Stimulated activated CD8-positive, alpha-beta memory T cell treated with anti-CD3 and anti-CD28 coated beads, Interleukin-12 subunit alpha, Interleukin-12 subunit beta, amount 100 ng/mL, for 24 hours (primary cell): ENCODE results near the gene ZSCAN10.
"Not testable (repeated sequence)": the region's sequence is repeated elsewhere in the genome, so short reads cannot be mapped to it uniquely, and the experiment has no call there.

ENCODE experiments used
- DNase-seq: peaks from one replicate; pipeline ENCODE4 v3.0.0-alpha.2; 2020; ENCODE audit errors: extremely low read depth

Gene ZSCAN10

DNA sequence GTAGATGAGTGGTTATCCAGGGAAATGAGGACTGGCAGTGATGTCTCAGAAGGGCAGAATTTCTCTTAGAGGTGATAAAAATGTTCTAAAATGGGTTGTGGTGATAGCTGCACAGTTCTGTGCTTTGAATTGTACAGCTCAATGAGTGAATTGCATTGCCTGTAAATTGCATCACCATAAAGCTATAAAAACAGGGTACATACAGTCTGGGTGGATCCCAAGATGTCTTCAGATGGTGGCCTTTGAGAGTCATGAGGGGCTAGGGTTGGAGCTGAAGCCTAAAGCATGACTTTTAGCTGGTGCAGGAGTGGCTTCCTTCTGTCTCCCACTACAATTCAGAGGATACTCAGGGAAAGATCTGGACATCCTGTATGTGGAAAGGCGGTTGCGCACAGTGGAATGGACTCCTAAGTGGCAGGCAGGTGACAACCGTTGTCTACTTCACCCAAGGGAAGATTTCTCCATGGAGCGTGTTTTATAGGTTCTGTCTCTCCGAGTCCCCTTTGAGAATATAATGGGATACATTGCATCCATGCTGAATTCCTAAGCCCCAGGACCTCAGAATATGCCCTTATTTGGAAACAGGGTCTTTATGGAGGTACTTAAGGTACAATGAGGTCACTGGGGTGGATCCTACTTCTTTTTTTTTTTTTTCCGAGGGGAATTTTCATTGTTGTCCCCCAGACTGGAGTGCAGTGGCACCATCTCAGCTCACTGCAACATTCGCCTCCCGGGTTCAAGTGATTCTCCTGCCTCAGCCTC, 35.3 kb downstream of the ZSCAN10 start:
- DNase-seq: no peak

DNA sequence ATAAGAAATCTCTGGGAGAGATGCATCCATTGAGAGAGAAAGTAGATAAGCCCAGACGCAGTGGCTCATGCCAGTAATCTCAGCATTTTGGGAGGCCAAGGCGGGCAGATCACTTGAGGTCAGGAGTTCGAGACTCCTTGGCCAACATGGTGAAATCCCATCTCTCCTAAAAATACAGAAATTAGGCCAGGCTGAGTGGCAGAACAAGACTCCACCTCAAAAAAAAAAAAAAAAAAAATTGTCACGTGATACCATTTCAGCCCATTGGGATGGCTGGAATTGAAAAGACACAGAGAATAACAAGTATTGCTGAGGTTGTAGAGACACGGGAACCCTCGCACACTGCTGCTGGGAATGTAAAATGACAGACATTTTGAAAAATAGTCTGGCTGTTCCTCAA, 36.5 kb downstream of the ZSCAN10 start:
- no peak for DNase-seq

DNA sequence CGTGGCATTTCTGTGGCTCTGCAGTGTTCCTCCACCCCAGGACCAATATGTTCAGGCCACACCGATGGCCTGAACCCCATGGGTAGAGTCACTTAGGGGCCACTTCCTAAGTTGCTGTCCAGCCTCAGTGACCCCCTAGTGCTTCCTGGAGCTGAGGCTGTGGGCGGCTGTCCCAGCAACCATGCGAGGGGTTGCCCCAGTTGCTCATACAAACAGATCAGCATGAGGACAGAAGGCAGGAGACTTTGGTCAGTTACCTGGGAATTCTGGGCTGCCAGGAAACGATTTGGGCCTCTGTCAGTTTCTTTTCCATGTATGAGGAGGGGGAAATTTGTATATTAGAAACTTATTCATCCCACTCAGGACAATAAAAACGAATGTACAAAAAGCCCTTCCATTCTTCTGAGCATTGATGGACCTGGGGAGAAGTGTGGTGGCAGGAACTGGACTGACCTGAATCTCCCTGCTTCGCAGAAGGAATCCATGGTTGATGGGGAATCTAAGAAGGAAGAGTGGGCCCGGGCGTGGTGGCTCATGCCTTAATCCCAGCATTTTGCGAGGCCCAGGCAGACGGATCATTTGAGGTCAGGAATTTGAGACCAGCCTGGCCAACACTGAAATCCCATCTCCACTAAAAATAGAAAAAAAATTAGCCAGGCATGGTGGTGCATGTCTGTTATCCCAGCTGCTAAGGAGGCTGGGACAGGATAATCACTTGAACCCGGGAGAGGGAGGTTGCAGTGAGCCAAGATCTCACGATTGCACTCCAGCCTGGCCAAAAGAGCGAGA, 38.6 kb downstream of the ZSCAN10 start:
- no peak for DNase-seq

DNA sequence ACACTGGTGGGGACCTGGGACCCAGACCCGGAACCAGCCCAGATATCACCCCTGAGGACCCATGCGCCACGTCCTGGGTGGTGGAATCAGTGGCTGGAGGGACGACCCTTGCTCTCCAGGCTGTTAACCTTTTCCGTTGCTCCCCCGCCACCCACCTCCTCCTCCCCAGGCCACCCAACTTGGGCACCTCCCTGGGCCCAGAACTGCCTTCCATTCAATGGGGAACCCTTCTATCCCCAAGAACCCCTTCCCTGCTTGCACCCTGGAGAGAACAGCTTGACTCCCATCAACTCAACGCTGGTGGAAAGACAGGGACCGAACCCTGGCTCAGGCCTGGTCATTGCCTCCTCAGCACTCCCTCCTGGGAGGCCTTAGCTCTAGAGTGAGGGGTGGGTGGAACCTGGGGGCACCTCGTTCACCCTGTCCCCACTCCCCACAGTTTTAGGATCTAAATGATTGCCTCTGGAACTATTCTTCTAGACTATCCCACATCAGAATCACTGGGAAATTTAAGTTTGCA, 39.3 kb downstream of the ZSCAN10 start:
- no peak for DNase-seq

DNA sequence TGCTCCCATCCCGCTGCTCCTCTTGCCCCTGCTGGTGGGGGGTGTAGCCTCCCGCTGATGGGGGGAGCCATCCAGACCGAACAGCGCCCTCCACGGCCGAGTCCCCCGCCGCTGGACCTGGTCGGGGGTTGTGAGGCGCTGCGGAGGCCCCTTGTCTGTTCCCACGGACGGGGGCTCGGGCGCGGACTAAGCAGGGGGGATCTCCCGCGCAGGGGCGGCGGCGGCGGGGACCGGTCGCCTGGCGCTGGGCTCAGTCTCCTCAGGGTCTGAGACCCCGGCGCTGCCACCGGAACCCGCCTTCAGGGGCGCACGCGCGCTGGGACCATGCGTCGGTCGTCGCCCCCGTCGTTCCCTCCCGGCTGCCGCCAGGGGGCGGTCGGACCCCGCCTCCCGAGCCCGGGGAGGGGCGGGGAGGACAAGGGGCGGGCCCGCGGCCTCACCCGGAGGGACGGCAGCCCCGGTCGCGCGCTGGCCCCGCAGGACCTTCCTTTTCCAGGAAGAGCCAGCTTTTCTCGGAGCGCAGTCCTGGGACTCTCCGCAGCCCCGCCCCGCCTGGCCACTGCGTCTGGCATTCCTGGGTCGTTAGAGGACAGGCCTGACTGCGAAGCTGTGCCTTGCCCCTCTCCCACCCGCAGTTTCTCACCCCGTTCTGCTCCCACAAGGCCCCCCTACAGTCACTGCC, 39.9 kb downstream of the ZSCAN10 start:
- peak; percentile 65 for DNase-seq

DNA sequence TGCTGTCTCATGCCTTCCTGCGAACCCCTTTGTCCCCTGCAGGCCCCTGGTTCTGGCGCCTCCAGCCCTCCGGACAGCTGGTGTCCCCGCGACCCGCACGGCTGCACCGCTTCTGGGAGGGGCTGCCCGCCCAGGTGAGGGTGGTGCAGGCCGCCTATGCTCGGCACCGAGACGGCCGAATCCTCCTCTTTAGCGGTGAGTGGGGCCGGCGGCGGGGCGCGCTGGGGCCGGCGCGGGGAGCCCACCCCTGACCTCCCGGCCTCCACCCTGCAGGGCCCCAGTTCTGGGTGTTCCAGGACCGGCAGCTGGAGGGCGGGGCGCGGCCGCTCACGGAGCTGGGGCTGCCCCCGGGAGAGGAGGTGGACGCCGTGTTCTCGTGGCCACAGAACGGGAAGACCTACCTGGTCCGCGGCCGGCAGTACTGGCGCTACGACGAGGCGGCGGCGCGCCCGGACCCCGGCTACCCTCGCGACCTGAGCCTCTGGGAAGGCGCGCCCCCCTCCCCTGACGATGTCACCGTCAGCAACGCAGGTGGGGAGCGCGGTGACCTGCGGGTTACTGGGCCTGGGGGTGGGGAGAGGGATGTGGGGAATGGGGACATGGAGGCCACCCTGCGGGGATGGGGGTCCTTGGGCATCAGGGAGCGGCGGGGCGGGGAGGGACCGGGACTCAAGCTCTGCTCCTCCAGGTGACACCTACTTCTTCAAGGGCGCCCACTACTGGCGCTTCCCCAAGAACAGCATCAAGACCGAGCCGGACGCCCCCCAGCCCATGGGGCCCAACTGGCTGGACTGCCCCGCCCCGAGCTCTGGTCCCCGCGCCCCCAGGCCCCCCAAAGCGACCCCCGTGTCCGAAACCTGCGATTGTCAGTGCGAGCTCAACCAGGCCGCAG, 40.7 kb downstream of the ZSCAN10 start:
- DNase-seq: no peak

DNA sequence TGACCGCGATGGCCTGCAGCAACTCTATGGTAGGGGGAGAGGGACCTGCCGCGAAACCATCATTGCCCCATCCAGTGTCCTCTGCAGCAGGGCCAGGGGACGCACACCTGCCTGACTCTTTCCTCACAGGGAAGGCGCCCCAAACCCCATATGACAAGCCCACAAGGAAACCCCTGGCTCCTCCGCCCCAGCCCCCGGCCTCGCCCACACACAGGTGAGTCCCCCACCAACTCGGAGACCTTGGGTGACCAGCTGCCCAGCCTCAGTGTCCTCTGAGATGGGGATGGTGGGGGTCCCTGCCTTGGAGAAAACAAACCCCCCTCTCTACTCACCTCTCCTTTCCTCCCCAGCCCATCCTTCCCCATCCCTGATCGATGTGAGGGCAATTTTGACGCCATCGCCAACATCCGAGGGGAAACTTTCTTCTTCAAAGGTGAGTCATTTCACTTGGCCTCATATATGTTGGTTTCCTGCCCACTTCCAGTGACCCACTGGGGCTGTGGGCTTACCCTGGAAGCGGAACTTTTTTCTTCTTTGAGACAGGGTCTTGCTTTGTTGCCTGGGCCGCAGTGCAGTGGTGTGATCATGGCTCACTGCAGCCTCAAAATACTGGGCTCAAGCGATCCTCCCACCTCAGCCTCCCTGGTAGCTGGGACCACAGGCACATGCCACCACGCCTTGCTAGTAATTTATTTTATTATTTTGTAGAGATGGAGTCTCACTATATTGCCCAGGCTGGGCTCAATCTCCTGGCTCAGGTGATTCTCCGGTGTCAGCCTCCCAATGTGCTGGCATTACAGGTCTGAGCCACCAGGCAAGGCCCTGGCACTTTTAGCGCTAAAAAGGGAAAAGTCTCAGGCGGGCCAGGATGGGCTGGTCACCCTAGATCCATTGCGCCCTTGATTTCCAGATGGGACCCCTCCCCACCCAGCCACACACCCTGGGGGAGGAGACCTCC, 41.6 kb downstream of the ZSCAN10 start:
- no peak for DNase-seq

DNA sequence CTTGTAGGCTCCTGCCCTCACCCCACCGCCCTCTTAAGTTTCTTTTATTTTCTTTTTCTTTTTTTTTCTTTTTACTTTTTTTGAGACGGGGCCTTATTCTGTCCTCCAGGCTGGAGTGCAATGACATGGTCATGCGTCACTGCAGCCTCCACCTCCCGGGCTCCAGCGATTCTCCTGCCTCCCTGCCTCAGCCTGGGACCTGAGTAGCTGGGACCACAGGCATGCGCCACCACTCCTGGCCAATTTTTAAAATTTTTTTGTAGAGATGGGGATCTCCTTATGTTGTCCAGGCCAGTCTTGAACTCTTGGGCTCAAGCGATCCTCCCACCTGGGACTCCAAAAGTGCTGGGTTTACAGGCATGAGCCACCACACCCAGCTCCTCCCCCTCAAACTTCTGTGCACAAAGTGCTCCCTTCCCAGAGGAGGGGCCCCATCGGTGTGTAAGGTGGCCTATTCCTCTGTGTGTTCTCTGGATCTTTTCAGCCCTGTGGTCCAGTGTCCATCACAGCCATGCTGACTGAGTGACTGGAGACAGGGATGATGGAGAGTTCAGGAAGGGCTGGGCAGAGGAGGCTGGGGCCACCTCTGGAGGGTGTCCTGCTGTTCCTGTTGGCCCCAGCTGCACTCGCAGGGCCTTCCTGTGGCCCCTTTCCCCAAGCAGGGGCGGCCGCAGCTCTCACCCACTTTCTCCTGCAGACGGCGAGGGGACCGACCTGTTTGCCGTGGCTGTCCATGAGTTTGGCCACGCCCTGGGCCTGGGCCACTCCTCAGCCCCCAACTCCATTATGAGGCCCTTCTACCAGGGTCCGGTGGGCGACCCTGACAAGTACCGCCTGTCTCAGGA, 42.5 kb downstream of the ZSCAN10 start:
- no peak for DNase-seq

DNA sequence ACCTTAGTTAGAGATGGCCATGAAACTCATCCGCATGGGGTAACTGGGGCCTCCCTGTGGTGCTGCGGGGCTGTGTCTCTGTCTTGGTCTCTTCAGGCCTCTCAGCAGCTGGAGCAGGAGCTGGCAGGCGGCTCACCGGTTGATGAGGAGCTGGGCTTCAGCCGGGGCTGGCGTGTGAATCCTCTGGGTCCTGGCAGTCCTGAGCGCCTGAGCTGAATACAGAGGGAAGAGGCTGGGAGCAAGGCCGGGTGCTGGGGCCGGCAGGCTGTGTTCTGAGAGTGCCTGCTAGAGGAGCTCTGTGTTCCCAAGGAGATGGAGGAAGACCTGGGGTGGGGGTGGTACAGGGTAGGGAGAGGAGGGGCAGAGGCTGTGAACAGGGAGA, 43.4 kb downstream of the ZSCAN10 start:
- not testable (repeated sequence) for DNase-seq

DNA sequence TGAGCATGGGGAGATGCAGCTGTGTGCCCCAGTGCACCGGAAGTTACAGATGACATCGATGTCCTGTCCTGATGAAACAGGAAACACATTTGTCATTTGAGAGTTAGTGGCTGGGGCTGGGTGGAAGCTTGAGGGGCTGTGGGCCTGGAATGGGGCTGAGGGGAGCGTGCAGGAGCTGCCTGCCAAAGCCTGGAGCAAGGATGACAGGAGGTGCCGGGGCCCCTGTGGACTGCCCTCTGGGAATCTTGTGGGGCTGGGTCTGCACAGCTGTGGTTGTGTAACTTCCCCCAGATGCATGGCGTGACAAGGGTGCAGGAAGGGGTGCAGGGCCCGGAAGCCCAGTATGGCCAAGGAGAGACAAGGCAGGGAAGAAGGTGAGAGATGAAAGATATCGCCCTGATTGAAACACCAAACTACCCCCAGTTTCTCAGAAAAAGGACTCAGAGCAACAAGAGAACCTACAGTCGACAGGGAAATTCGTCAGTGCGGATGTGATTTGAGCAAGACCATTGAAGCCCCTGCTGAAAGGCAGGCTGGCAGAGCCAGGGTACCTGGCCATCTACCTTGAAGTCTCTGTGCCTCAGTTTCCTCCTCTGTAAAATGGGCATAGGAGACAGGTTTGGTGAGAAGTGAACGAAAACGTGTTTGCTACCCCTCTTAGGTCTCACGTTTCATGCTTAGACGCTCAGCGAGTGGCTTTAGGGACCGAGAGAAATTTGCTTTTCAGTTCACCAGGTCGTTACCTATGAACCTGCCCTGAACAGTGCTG, 43.9 kb downstream of the ZSCAN10 start:
- no peak for DNase-seq

DNA sequence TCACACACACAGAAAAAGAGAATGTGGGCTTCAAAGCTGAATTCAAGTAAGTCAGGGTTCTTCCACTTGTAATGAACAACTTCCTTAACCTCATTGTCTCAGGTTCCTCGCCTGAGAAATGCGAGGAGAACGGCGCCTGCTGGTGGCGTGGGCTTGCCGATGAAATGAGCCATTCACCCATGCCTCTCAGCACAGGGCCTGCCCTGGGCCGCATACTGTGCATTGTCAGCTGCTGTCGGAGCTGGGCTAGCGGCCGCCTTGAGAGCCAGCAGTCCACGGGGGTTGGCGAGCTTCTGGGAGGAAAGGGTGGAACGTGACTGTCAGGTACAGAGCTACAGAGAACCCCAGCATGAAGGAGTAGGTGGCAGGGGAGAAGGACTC, 45.8 kb downstream of the ZSCAN10 start:
- not testable (repeated sequence) for DNase-seq

DNA sequence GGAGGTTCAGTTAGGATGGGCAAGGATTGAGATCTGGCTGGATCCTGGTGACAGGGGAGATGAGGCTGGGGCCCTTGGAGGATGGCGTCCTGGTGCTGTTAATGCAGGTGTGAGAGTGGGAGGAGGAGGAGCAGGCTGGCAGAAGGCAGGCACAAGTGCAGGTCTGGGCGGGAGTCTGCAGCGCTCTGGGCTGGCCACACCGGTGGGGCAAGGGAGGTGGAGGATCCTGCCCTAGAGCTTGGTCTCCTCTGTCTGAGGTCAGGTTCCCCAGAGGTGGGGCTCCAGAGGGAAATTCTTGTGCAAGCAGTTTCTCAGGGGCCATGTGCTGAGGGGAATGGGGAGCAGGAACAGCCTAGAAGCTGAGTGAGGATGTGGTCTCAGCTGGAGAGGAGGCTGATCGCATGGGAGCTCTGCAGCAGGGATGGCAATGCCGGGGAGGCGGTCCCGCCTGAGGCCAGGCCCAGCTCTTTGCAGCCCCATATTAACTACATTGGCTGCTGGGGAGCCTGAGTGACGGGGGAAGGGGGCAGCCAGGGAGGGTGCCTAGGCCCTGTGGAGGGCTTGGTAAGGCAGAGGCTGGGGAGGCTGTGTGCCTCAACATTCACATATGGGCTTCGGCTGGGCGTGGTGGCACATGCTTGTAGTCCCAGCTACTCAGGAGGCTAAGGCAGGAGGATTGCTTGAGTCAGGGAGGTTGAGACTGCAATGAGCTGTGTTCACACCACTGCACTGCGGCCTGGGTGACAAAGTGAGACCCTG, 46.3 kb downstream of the ZSCAN10 start:
- not testable (repeated sequence) for DNase-seq

DNA sequence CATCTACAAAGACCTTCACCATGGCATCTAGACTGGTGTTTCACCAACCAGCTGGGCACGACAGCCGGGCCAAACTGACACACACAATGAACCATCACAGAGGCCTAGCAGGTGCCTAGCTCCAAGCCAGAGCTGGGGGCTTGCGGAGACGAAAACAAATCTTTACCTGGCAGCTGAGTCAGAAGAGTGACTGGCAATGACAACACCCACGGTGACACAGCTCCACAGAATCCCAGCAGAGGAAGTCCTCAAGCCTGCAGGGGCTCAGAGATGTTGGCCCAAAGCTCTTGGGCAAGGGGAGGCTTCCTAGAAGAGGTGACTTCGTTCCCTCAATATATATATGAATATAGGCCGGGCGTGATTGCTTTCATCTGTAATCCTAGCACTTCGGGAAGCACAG, 47.6 kb downstream of the ZSCAN10 start:
- no peak for DNase-seq

DNA sequence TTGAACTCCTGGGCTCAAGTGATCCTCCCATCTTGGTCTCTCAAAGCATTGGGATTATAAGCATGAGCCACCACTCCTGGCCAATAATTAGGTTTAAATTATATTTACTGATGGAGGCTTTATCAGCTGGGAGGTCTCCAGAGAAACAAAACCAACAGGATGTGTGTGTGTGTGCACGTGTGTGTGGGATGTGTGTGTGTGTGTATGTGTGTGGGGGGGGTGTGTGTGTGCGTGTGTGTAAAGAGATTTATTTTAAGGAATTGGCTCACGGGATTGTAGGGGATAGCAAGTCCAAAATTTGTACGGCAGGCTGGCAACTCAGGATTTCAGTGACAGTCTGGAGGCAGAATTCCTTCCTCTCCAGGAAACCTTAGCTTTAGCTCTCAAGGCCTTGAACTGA, 48.1 kb downstream of the ZSCAN10 start:
- no peak for DNase-seq

DNA sequence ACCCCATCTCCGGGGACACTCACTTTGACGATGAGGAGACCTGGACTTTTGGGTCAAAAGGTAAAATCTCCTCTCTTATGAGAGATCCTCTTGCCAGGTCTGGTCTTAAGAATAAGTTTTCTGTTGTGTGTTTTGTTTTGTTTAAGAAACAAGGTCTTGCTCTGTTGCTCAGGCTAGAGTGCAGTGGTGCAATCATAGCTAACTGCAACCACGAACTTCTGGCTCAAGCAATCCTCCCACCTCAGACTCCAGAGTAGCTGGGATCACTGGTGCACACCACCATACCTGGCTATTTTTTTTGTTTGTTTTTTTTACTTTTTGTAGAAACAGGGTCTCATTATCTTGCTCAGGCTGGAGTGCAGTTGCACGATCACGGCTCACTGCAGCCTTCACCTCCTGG, 48.6 kb downstream of the ZSCAN10 start:
- DNase-seq: no peak

DNA sequence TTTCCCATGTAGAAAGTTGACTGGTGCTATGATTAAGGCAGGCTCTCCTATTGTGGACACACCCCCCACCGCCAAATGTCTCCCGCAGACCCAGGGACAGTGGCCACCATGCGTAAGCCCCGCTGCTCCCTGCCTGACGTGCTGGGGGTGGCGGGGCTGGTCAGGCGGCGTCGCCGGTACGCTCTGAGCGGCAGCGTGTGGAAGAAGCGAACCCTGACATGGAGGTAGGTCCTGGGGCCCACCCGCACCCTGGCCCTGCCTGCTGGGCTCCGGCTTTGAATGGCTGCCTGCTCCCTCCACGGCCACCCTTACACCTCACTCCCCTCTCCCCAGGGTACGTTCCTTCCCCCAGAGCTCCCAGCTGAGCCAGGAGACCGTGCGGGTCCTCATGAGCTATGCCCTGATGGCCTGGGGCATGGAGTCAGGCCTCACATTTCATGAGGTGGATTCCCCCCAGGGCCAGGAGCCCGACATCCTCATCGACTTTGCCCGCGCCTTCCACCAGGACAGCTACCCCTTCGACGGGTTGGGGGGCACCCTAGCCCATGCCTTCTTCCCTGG, 49.1 kb downstream of the ZSCAN10 start:
- DNase-seq: no peak

DNA sequence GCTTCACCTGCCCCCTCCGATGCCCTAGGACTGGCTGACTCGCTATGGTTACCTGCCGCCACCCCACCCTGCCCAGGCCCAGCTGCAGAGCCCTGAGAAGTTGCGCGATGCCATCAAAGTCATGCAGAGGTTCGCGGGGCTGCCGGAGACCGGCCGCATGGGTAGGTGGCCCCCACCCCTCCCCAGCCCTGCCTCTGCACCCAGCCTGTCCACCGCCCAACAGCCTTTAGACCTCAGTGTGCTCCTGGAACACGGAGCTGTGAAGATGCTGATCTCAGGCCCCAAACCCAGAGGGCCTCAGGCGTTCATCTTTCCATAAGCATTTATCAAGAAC, 51.7 kb downstream of the ZSCAN10 start:
- no peak for DNase-seq
